GM19025 (cell line): ENCODE results near the gene WAC.
"Not testable (repeated sequence)": the region's sequence is repeated elsewhere in the genome, so short reads cannot be mapped to it uniquely, and the experiment has no call there.

Experiments
- ATAC-seq: cut with Tn5 transposase; IDR thresholded peaks from one replicate; pipeline ENCODE4 v1.9.1; 2021; ENCODE audit warnings: mild to moderate bottlenecking, low read depth, moderate library complexity; ENCODE audit not compliant: unreplicated experiment

Gene WAC

DNA sequence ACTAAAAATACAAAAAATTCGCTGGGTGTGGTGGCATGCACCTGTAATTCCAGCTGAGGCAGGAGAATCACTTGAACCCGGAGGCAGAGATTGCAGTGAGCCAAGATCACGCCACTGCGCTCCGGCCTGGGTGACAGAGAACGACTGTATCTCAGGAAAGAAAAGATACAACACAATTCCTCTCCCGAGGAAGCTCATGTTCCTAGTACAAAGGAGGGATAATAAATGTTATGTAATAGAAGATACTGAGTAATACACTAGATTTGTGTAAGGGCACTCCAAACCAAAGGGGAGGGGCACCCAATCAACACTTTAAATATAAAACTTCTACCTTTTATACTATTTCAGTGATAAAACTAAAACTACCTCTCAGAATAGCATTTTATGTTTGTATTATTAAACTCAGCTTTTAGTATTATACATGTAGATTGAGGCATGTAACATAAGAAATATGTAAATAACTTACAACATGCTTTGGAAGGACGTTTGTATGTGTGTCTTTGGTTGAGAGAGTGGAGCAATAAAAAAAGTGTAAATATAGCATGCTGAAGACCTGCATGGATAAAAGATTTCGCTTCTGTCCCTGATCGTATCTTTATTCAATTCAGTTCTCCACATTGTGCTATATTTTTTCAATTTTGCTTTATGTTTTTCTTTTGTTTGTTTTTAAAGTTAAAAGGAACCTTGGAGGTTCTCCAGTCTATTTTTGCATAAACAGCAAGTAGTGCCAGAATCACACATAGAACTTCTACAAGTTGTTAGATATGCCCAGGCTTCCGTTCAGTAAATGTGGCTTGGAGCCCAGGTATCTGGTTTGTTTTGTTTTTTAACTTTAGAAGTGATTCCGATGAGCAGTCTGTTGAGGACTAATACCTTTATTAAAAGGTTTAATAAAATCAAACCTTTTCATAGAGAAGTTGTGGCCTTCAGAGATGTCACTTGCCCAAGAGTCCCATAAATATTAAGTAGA lies 71.9 kb downstream of the WAC start:
- no peak for ATAC-seq

GRCh38 chr10:28606568-28606967 lies 73.7 kb downstream of the WAC start:
- ATAC-seq: no peak

GRCh38 chr10:28609636-28610035 lies 76.7 kb downstream of the WAC start:
- not testable (repeated sequence) for ATAC-seq

DNA sequence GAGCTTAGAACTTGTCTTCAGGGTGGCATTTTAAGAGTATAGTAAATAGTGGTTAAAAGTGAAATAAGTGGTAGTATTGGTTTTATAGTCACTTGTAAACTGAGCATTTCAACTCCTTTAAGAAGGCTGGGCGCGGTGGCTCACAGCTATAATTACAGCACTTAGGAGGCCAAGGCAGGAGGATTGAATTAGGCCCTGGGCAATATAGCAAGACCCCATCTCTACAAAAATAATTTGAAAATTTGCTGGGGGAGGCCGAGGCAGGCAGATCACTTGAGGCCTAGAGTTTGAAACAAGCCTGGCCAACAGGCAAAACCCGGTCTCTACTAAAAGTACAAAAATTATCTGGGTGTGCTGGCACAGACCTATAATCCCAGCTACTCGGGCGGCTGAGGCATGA lies 80.0 kb downstream of the WAC start:
- no peak for ATAC-seq

DNA sequence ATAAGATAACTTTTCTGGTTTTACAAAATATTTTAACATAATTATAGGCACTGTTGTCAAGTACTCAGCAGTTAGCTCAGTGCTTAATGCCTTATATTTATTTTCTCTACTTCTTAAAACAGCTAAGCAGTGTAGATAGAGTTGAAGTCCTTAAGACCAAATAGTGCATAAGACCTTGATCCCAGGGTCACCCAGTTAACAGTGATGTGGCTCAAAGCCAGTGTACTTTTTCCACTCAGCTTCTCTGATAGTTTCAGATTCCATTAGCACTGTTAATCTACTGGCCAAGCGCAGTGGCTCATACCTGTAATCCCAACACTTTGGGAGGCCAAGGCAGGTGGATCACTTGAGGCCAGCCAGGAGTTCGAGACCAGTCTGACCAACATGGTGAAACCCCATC lies 83.6 kb downstream of the WAC start:
- ATAC-seq: no peak

DNA sequence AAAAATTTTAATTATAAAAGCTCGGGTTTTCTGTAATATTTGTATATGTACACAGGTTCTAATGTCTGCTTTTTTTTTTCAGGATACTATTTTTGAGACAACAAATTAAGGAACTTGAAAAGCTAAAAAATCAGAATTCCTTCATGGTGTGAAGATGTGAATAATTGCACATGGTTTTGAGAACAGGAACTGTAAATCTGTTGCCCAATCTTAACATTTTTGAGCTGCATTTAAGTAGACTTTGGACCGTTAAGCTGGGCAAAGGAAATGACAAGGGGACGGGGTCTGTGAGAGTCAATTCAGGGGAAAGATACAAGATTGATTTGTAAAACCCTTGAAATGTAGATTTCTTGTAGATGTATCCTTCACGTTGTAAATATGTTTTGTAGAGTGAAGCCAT lies 86.5 kb downstream of the WAC start:
- no peak for ATAC-seq

DNA sequence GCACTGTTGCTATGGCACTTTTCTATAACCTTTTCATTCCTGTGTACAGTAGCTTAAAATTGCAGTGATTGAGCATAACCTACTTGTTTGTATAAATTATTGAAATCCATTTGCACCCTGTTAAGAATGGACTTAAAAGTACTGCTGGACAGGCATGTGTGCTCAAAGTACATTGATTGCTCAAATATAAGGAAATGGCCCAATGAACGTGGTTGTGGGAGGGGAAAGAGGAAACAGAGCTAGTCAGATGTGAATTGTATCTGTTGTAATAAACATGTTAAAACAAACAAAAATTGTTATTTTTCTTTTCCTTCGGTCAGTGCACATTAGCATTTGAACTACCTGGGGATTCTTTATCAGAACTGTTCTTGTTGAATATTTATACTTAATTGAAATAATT lies 87.3 kb downstream of the WAC start:
- ATAC-seq: no peak

DNA sequence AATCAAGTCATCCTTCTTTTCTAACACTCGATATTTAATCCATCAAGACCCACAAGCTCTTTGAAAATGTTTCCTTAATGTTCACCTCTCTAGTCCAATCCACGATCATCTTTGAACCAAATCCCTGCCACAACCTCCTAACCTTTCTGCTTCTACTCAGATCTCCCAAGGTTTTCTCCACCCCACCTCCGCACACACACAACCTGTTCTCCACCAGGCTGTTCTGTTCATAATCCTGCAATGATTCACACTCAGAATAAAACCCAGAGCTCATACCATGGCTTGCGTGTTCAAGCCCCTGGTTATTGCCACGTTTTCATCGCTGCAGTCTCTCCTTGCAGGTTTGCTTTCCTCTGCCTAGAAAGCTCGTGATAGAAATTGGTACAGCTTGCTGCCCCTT lies 90.6 kb downstream of the WAC start:
- no peak for ATAC-seq

GRCh38 chr10:28624351-28624750 lies 91.4 kb downstream of the WAC start:
- ATAC-seq: no peak

DNA sequence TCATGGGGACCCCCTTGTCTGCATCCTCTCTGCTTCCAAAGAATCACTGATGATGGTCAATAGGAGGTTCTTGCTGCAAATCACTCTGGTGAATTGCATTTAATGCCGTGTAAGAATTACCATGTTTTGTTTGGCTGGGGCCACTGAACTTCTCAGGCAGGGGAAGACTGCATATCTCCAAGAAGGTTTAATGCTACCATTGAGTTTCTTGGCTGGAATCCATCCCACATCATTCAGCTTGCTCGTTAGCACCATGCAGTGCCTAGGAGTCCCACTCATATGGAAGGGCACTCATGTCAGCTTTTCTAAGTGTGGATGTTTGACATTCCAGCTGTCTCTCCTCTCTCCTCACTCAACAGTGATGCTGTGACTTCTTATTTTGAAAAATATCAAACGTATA lies 94.2 kb downstream of the WAC start:
- ATAC-seq: no peak

DNA sequence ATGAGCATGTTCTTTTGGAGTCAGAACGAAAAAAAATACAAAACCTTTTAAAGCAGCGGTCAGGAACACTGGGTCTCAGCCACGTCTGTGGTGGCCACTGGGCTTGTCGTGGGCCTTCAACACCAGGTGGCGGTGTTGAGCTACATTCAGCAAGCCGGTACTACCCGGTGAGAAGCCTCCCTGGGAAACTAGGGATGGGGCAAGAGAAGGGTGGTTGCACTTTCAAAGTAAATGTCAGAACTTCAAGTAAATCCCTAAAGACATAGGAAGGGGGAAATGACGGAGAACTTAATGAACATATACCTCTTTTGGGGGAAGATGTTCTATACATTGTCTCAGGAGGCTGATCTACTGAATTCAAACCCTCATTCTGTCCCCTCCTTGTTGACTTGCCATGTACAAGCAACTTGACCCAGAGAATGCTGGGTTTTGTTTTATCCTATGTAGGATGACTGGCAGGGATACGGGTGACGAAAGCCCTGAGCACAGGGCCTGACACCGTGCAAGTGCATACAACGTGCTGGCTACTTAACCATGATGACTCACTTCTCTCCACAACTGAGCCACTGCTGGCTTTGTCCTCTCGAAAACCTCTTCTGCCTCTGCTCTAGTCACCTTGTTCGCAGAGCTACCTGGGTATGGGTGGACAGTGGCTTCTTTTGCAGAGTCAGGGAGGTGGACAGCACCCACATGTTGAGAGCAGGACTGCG lies 95.4 kb downstream of the WAC start:
- ATAC-seq: peak; percentile 63

DNA sequence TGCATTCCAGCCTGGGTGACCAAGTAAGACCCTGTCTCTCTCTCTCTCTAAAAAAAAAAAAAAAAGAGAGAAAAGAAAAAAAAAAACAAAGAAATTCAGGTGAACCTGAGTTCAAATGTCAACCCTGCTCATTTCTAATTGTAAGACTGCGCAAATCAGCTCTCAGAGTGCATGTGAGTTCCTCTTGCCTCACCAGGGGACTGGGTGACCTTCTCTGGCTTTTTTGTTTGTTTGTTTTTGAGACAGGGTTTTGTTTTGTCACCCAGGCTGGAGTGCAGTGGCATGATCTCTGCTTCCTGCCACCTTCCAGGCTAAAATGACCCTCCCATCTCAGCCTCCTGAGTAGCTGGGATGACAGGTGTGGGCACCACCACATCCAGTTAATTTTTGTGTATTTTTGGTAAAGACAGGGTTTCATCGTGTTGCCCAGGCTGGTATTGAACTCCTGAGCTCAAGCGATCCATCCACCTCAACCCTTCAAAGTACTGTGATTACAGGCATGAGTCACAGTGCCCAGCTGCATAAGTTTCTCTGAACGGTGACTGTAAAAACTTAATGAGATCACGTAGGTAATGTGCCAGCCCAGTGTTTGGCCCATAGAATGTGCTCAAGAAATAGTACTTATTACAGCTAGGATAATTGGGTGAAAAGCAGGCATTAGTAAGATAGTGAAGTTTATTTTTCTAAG lies 99.1 kb downstream of the WAC start:
- ATAC-seq: no peak

GRCh38 chr10:28632584-28632945 lies 99.6 kb downstream of the WAC start:
- ATAC-seq: no peak

- ATAC-seq: no peak
Measured at GRCh38 chr10:28633750-28634149, 100.8 kb downstream of the WAC start.

DNA sequence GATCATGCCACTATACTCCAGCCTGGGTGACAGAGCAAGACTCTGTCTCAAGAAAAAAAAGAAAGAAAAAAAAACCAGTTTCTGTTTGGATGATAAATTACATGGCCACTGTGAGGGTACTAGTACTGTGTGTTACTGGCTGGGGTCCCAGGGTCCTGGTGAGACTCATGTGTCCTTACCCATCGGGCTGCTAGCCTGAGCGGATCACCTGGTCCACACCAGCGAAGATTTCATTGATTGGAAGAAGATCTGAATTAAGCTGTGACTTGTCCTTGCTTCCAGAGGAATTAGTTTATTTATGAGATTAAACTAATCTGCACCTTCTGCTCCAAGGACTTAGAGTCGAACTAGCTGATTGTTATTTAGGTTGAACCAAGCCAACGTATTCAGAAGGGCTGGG lies 104.4 kb downstream of the WAC start:
- ATAC-seq: no peak

DNA sequence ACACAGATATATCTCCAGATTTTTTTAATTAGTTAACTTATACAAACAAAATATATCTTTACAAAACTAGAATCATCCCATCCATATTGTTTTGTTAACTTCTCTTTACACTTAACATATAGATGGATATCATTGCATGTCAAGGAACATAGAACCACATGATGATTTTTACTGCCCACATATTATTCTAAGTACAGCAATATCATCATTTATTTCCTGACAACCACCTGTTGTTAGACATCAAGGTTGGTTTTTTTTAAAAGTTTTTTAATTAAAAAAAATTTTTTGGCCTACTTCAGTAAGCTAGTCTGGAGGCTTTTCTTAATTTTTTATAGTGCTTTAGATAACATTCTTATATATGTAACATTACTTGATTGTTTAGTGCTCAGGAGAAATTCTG lies 105.5 kb downstream of the WAC start:
- ATAC-seq: no peak

- no peak for ATAC-seq
Measured at GRCh38 chr10:28640551-28640950, 107.6 kb downstream of the WAC start.

GRCh38 chr10:28644647-28645046 lies 111.7 kb downstream of the WAC start:
- ATAC-seq: no peak

DNA sequence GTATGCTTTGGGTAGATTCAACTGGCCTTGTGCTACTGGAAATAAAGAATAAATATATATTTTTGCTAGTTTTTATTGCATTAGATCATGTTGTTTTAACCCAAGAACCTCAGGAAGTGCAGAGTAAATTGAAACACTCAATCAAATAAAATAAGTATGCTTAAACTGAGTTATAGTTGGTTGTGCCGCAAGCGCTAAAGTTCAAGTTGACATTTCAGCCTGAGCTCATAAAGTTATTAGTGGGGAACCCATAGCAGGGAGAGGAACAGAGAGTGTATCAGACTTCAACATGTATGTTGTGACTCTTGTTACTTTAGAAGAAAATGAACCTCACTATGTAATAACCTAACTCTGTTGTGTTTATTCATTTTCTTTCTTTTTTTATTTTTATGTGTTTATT lies 119.2 kb downstream of the WAC start:
- no peak for ATAC-seq

DNA sequence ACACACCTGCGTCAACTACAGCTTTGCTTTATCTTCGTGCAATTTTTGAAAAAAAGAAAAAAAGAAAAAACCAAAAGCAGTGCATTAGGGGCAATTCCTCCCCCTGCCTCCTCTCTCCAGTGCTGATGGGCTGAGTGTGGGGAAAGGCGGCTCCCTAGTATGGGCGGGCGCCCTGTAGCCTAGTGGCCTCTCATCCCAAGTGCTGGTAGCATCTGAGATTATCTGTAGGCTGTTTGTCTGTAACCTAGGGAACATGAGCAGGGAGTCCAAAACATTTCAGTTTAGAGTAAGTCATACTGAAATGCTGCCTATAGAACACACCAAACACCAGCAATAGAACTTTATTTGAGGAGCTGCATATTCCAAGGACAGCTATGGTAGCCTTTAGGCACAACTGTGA lies 119.8 kb downstream of the WAC start:
- no peak for ATAC-seq

DNA sequence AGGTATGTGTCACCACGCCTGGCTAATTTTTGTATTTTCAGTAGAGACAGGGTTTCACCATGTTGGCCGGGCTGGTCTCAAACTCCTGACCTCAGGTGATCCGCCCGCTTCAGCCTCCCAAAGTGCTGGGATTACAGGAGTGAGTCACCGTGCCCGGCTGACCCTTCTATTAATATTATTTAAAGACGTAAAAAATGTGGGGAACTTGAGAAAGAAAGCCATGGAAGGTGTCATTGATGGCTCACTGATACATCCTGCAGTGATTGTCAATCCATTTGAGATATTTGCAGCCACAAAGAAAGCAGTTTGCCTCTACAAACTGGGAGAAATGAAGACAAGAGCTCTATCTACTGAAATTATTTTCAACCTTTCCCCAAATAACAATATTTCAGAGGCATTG lies 125.9 kb downstream of the WAC start:
- not testable (repeated sequence) for ATAC-seq
